Peyer's patch (tissue), 4 donors: Measurements from ENCODE around the gene VPS33A.
"Not testable (repeated sequence)": the region's sequence is repeated elsewhere in the genome, so short reads cannot be mapped to it uniquely, and the experiment has no call there.

Experiments
- CTCF ChIP-seq, 6 experiments: fragments of 450-650 bp in 4 of 6; fragments of 200-600 bp in 2 of 6; sonication (generic) in 1 of 6; IDR thresholded peaks; one replicate each; pipeline ENCODE4 v1.5.1; 2017 to 2019; ENCODE audit warnings: antibody characterized with exemption in 6 of 6, mild to moderate bottlenecking in 3 of 6, moderate library complexity in 1 of 6
- POLR2A ChIP-seq, 2 donors: fragments of 450-650 bp; IDR thresholded peaks; one replicate each; pipeline ENCODE4 v1.5.1; 2017; ENCODE audit warnings: antibody characterized with exemption in 2 of 2, mild to moderate bottlenecking in 2 of 2, moderate library complexity in 2 of 2

- TF ChIP-seq POLR2A, CTCF (IDR thresholded peaks at IDR 0.05): not testable (repeated sequence)
Observed at GRCh38 chr12:122260735-122261134, 5.6 kb downstream of the VPS33A start.
